Activated naive CD8-positive, alpha-beta T cell (primary cell): Measurements from ENCODE around the gene OSCP1.

Source experiments
- H3K27ac Mint-ChIP-seq: one replicate; pipeline ENCODE4 v1.8.0; 2021; ENCODE audit warnings: mixed read lengths
- H3K27me3 Mint-ChIP-seq: one replicate; pipeline ENCODE4 v1.8.0; 2021; ENCODE audit warnings: mixed read lengths
- H3K36me3 Mint-ChIP-seq: one replicate; pipeline ENCODE4 v1.8.0; 2021; ENCODE audit warnings: mixed read lengths
- H3K4me1 Mint-ChIP-seq: one replicate; pipeline ENCODE4 v1.8.0; 2021; ENCODE audit warnings: low read depth, mixed read lengths
- H3K4me3 Mint-ChIP-seq: one replicate; pipeline ENCODE4 v1.8.0; 2021; ENCODE audit warnings: mild to moderate bottlenecking, mixed read lengths
- H3K9me3 Mint-ChIP-seq: one replicate; pipeline ENCODE4 v1.8.0; 2021; ENCODE audit warnings: low read depth, mixed read lengths

OSCP1 gene

DNA sequence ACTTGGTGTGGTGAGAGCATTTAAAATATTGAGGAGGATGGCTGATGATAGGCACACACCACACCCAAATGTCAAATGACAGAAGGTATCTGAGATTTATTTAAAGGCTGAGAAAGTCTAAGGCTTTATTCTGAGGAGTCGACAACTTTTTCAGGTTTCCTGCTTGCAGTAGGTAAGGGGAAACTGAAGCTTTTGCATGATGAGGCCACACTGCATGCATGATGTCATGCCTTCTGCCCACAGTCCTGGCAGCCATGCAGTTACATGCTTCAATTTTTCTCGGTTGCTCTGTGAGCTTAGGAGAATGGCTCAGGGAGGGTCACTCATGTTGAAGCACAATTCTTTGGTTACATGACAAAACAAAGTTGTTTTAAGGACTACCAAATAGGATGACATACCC lies 7.0 kb downstream of the OSCP1 start:
- H3K36me3 Mint-ChIP-seq, result no peaks in the 10 kb centered on the region
- no peak overlapping the region for H3K4me3 Mint-ChIP-seq
- H3K9me3 Mint-ChIP-seq, result no peaks in the 10 kb centered on the region
- no peaks in the 10 kb centered on the region for H3K27me3 Mint-ChIP-seq
- no peaks in the 10 kb centered on the region for H3K4me1 Mint-ChIP-seq
- no peak overlapping the region for H3K27ac Mint-ChIP-seq

DNA sequence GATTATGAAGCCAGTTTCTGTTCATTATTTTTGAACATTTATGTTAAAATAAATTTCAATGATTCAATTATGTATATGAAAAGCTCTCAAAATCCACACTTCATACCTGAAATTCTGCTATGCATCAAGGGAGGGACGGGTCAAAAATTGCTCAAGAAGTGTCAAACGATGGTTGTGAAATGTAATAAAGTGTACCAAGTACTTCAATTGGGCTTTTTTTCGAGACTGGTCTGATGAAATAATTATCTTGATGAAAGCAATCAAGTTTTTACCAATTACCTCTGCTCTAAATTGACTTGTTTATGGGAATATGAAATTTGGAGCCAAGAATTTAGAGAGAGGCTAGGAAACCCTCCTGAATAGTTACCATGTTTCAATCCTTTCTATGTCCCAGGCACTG lies 7.9 kb downstream of the OSCP1 start:
- no peaks in the 10 kb centered on the region for H3K36me3 Mint-ChIP-seq
- no peak overlapping the region for H3K4me3 Mint-ChIP-seq
- H3K9me3 Mint-ChIP-seq, result no peaks in the 10 kb centered on the region
- H3K27me3 Mint-ChIP-seq, result no peaks in the 10 kb centered on the region
- H3K4me1 Mint-ChIP-seq, result no peaks in the 10 kb centered on the region
- H3K27ac Mint-ChIP-seq, result no peak overlapping the region

DNA sequence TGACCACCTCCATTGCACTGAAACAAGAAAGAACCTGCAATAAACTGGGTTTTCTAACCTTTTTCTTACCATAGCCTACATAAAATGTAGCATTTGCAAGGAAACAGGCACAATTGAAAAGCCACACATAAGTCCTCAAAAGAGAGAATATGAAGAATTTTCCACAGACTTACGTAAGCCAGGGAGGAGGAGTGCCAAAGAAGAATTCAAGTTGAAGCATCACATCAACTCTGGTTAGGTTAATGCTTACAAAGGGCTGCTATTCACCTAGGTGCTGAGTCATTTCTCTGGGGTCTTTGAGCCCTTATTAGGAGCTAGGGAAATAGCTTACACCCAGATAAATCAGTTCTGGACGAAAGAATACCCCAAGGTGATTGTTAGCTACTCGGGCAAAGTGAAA lies 9.6 kb downstream of the OSCP1 start:
- no peaks in the 10 kb centered on the region for H3K36me3 Mint-ChIP-seq
- H3K27me3 Mint-ChIP-seq, result no peaks in the 10 kb centered on the region
- no peaks in the 10 kb centered on the region for H3K4me1 Mint-ChIP-seq
- no peaks in the 10 kb centered on the region for H3K9me3 Mint-ChIP-seq
- no peak overlapping the region for H3K27ac Mint-ChIP-seq
- no peak overlapping the region for H3K4me3 Mint-ChIP-seq

DNA sequence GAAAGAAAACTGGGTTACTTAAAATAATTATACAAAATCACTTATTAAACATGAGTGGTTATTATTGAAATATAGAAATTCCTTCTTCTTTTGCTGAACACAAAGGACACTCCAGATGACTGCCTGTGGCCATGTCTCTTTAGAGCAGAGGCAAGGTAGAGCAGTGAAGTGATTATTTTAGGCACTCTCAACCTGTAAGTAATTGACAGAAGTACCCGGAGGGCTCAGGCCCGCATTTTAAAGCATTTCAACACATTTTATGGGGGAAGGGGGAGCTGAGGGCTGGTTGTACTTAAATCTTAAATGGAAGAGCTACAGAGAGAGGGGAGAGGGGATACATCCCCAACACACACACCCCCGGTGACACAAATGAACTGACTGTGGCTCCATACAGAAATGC lies 10.2 kb downstream of the OSCP1 start:
- no peaks in the 10 kb centered on the region for H3K9me3 Mint-ChIP-seq
- no peaks in the 10 kb centered on the region for H3K36me3 Mint-ChIP-seq
- H3K4me1 Mint-ChIP-seq, result no peaks in the 10 kb centered on the region
- no peak overlapping the region for H3K4me3 Mint-ChIP-seq
- H3K27me3 Mint-ChIP-seq, result no peaks in the 10 kb centered on the region
- no peak overlapping the region for H3K27ac Mint-ChIP-seq

DNA sequence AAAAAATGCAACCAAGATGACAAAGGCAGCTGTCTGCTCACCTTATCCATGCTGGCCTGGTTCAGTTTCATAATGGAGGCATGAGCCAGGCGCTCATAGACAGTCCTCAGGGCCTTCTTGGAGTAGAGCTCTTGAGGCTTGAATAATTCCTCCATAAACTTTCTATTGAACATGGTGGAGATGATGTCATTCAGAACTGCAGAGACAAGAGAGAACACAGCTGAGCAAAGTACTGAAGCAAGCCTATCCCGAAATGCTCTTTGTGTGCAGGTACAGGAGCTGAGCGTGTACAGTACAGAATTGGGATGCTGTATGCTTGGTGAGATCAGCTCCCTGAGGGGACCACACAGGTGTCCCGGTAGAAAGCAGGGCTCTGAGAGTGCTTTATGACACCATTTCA lies 11.5 kb downstream of the OSCP1 start:
- H3K4me1 Mint-ChIP-seq, result no peaks in the 10 kb centered on the region
- H3K36me3 Mint-ChIP-seq, result no peaks in the 10 kb centered on the region
- H3K27ac Mint-ChIP-seq, result no peak overlapping the region
- no peaks in the 10 kb centered on the region for H3K9me3 Mint-ChIP-seq
- H3K27me3 Mint-ChIP-seq, result no peaks in the 10 kb centered on the region
- no peak overlapping the region for H3K4me3 Mint-ChIP-seq

DNA sequence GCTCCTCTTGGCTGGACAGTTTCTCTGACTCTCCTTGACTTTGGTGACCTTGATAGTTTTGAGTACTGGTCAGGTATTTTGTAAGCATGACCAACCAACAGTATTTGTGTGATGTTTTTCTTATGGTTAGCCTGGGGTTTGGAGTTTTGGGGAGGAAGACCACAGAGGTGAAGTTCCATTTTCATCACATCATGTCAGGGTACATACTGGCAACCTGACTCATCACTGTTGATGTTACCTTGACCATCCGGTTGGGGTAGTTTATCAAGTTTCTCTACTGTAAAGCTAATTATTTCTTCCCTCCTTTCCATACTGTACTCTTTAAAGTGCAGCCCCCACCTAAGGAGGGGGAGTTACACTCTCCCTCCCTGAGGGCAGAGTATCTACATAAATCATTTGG lies 13.4 kb downstream of the OSCP1 start:
- Mint-ChIP-seq H3K4me1 (no peaks in the 10 kb centered on the region), H3K27ac (no peak overlapping the region), H3K9me3 (no peaks in the 10 kb centered on the region), H3K4me3 (no peak overlapping the region), H3K36me3 (no peaks in the 10 kb centered on the region), H3K27me3 (no peaks in the 10 kb centered on the region)

DNA sequence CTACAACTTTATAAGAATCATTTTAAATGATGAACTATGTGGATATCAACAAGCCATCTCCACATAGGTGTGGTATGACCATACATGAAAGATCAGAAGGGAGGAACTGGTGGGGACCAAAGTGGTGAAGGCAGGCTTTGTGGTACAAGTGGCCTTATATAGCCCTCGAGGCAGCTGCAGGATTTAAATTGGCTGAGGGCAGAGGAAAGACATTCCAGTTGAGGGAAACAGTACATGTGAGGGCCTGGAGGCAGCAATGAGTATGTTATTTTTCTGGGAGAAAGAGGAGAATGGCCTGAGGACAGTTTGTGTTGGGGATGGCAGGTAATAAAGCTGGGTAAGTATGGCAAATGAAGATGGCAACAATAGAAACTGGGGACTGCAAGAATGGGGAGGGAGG lies 17.1 kb downstream of the OSCP1 start:
- no peak overlapping the region for H3K4me3 Mint-ChIP-seq
- H3K27ac Mint-ChIP-seq, result no peak overlapping the region
- H3K9me3 Mint-ChIP-seq, result no peaks in the 10 kb centered on the region
- peaks cover 9% of the 10 kb centered on the region for H3K36me3 Mint-ChIP-seq
- no peaks in the 10 kb centered on the region for H3K4me1 Mint-ChIP-seq
- H3K27me3 Mint-ChIP-seq, result no peaks in the 10 kb centered on the region

DNA sequence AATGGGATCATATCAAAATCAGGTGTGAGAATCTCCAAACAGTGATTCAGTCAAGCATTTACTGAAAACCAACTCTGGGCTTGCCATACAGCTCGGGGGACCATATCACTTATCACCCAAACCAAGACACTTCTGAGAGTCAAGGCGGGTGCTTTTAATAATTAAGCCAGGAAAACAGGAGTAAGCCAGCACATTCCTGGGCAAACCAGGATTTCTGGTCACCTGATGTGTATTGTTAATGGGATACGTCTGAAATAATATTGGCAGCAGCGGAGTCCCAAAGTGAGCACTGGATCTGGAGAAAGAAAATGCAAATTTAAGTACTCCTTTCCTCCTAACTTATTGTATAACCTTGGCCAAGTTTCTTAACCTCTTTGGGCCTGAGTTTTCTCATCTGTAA lies 17.6 kb downstream of the OSCP1 start:
- Mint-ChIP-seq H3K27me3 (no peaks in the 10 kb centered on the region), H3K4me1 (no peaks in the 10 kb centered on the region)

DNA sequence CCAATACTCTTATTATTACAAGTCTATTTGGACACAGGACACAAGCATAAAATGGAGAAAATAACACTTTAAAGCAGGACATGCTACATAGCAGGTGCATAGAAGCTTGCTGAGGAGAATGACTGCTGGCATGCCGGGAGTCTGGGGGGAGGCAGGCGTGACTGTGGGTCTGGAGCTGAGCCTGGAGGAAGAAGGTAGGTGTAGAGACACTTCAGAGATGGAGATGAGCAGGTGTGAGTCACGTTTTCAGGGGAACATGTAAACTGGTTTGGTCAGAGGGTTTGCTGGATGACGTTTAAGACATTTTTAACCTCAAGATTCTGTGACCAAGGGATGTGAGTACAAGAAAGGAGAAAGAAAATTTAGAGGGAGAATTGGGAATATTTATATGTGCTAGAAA lies 24.5 kb downstream of the OSCP1 start:
- H3K27me3 Mint-ChIP-seq, result no peaks in the 10 kb centered on the region
- peaks cover 1% of the 10 kb centered on the region for H3K36me3 Mint-ChIP-seq
- no peak overlapping the region for H3K4me3 Mint-ChIP-seq
- H3K4me1 Mint-ChIP-seq, result peaks cover 9% of the 10 kb centered on the region
- H3K27ac Mint-ChIP-seq, result no peak overlapping the region
- H3K9me3 Mint-ChIP-seq, result no peaks in the 10 kb centered on the region

More for the DNA sequence above, 17.6 kb downstream of the OSCP1 start:
- H3K4me3 Mint-ChIP-seq, result no peak overlapping the region
- no peak overlapping the region for H3K27ac Mint-ChIP-seq
- no peaks in the 10 kb centered on the region for H3K9me3 Mint-ChIP-seq
- peaks cover 9% of the 10 kb centered on the region for H3K36me3 Mint-ChIP-seq

DNA sequence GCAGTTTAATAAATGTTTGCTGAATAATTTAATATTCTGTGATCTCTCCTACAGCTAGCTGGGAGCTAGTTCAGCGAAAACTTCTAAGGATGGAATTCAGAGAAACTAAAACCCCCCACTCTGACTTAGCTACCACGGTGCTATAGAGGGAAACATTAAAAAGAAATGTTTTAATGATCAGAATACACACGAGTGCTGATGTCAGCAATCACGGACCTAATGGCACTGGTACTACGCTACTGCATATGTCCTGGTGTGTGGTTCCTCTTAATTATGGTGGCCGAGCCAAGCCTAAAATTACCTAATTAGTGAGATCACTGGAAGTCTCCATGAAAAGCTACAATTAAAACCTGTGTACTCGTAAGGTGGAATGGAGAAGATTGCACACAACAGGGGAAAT lies 28.6 kb downstream of the OSCP1 start:
- Mint-ChIP-seq H3K9me3 (no peaks in the 10 kb centered on the region), H3K4me1 (peaks cover 27% of the 10 kb centered on the region), H3K27ac (peak overlapping the region; percentile 95), H3K36me3 (no peaks in the 10 kb centered on the region), H3K27me3 (no peaks in the 10 kb centered on the region), H3K4me3 (no peak overlapping the region)

DNA sequence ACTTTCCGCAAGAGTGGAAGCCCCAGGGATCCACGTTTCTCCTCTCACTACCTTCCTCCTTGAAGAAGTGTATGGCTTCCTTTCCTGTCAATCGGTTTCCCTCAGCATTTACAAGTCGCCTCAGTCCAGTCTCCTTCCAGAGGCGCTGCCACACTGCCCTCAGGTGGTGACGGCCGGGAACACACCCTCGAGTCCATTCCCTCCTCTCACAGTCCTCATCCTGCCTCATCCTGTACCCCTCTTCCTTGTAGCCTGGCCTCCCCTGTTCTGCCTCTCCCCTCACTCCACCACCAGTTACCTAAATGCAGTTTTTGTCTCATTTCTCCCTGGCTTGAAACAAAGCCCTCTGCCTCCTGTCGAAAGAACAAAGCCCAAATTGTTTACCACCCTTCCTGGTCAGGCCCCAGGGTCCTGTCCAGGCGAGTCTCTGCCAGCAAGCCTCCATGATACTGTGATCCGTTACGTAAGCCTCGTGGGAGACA lies 29.4 kb downstream of the OSCP1 start:
- H3K27me3 Mint-ChIP-seq, result no peaks in the 10 kb centered on the region

DNA sequence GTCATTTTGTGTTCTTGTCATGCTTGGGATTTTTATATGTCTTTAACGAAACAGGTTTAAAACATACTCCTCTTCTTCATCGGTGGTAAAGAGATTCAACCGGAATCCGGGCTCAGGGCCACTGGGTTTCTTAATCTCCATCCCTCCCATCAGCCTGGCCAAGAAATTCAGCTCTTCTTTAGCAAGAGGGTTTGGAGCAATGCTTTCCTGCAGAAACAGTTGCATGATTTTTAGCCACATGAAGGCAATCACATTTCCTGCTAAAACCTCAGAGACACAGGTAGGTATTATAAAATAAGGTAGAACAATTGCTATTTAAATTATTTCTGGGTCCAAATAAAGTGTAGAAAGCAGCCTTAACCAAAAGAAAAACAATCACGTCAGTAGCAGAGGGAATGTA lies 29.8 kb downstream of the OSCP1 start:
- Mint-ChIP-seq H3K36me3 (no peaks in the 10 kb centered on the region), H3K27me3 (no peaks in the 10 kb centered on the region), H3K4me3 (peak overlapping the region; percentile 76), H3K4me1 (peaks cover 27% of the 10 kb centered on the region), H3K9me3 (no peaks in the 10 kb centered on the region), H3K27ac (peak overlapping the region; percentile 95)

More for the DNA sequence above, 29.4 kb downstream of the OSCP1 start:
- no peaks in the 10 kb centered on the region for H3K9me3 Mint-ChIP-seq
- peak overlapping the region; percentile 95 for H3K27ac Mint-ChIP-seq
- no peaks in the 10 kb centered on the region for H3K36me3 Mint-ChIP-seq
- peak overlapping the region; percentile 76 for H3K4me3 Mint-ChIP-seq
- peaks cover 27% of the 10 kb centered on the region for H3K4me1 Mint-ChIP-seq

DNA sequence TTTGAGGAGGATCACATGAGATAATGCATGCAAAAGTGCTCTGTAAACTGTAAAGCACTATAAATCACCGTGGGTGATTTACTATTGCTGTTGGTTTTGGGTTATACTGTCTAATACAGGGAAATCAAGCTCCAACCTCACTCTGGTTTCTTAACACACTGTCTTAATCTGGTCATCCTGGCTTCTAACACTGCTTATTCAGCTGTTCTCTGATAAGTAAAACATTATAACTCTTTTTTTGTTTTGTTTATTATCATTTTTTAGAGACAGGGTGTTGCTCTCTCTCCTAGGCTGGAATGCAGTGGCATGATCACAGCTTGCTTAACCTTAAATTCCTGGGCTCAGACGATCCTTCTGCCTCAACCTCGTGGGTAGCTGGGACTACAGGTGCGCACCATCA lies 30.7 kb downstream of the OSCP1 start:
- H3K27me3 Mint-ChIP-seq, result no peaks in the 10 kb centered on the region

DNA sequence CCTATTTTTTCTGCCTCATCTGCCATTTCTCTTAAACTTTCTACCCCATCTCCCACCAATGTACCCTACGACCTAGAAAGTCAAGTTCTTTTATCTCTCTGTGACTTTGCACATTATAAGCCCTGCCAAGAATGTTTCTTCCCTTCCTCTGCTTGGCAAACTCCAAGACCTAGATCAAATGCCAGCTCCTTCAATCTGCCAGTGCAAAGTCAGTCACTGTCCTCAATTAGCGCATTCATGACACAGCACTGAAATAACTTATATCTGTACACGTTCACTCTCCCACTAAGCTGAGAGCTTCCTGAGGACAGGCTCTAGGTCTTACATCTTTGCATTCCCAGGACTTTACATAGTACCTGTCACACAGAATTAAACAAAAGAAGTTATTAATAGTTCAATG lies 31.1 kb downstream of the OSCP1 start:
- H3K4me1 Mint-ChIP-seq, result peaks cover 27% of the 10 kb centered on the region
- H3K36me3 Mint-ChIP-seq, result no peaks in the 10 kb centered on the region
- H3K27ac Mint-ChIP-seq, result no peak overlapping the region
- no peaks in the 10 kb centered on the region for H3K9me3 Mint-ChIP-seq
- H3K27me3 Mint-ChIP-seq, result no peaks in the 10 kb centered on the region
- H3K4me3 Mint-ChIP-seq, result no peak overlapping the region

More for the DNA sequence above, 30.7 kb downstream of the OSCP1 start:
- no peak overlapping the region for H3K27ac Mint-ChIP-seq
- peaks cover 27% of the 10 kb centered on the region for H3K4me1 Mint-ChIP-seq
- no peak overlapping the region for H3K4me3 Mint-ChIP-seq
- H3K9me3 Mint-ChIP-seq, result no peaks in the 10 kb centered on the region
- H3K36me3 Mint-ChIP-seq, result no peaks in the 10 kb centered on the region

DNA sequence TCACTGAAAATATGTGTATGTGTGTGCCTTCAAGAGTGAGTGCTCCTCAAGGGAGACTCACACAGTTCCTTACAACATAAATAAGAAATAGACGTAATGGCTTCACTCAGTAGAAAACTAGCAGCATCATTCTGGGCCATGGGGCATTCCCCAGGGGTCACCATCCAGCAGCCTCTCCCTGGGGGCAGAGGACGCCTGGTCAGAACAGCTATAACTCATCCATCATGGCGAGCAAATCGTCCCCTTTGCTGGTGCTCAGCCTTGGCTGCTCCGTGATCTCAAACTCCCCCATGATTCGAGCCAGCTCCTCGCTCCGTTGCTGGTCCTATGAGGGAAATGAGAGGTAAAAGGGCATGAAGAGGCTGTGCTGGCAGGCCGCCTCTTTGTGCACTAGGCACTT lies 32.3 kb downstream of the OSCP1 start:
- Mint-ChIP-seq H3K4me1 (peaks cover 27% of the 10 kb centered on the region), H3K4me3 (no peak overlapping the region), H3K27ac (no peak overlapping the region), H3K9me3 (no peaks in the 10 kb centered on the region), H3K36me3 (no peaks in the 10 kb centered on the region), H3K27me3 (no peaks in the 10 kb centered on the region)

DNA sequence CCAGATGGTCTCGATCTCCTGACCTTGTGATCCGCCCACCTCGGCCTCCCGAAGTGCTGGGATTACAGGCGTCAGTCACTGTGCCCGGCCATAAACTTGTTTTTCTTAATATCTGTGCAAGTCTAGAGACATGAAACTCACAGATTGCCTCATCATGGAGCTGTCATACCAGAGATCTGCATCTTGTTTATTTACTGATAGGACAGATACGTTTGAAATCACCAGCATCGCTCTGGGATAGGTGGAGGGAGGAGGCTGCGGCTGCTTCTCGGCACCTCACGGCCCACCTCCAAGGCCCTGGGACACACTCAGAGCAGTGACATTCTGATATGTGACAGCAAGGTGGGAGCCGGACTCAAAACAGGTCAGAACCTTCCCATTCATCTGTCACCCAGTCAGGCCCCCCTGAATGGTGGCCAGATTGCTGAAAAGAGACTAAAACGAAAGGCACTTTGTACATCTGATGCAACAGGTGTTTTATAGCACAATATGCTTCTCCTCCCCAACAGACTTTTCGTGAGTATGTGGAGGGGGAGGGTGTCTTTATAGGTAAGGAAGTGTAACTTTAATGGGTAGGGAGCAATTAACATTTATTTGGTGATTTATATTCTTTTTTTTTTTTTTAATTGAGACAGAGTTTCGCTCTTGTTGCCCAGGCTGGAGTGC lies 34.5 kb downstream of the OSCP1 start:
- Mint-ChIP-seq H3K4me3 (no peak overlapping the region), H3K27me3 (no peaks in the 10 kb centered on the region), H3K9me3 (no peaks in the 10 kb centered on the region), H3K36me3 (no peaks in the 10 kb centered on the region), H3K27ac (no peak overlapping the region), H3K4me1 (peaks cover 27% of the 10 kb centered on the region)
